Limb (tissue), 2 donors: Measurements from ENCODE around the gene ITGB4.
"Not testable (repeated sequence)": the region's sequence is repeated elsewhere in the genome, so short reads cannot be mapped to it uniquely, and the experiment has no call there.

Experiments
- DNase-seq, 2 donors: peaks; one replicate each; pipeline ENCODE4 v3.0.0-alpha.2; 2016; ENCODE audit errors: extremely low spot score in 2 of 2

The ITGB4 gene

GRCh38 chr17:75752802-75753513 lies 31.7 kb downstream of the ITGB4 start:
- no peak for DNase-seq

DNA sequence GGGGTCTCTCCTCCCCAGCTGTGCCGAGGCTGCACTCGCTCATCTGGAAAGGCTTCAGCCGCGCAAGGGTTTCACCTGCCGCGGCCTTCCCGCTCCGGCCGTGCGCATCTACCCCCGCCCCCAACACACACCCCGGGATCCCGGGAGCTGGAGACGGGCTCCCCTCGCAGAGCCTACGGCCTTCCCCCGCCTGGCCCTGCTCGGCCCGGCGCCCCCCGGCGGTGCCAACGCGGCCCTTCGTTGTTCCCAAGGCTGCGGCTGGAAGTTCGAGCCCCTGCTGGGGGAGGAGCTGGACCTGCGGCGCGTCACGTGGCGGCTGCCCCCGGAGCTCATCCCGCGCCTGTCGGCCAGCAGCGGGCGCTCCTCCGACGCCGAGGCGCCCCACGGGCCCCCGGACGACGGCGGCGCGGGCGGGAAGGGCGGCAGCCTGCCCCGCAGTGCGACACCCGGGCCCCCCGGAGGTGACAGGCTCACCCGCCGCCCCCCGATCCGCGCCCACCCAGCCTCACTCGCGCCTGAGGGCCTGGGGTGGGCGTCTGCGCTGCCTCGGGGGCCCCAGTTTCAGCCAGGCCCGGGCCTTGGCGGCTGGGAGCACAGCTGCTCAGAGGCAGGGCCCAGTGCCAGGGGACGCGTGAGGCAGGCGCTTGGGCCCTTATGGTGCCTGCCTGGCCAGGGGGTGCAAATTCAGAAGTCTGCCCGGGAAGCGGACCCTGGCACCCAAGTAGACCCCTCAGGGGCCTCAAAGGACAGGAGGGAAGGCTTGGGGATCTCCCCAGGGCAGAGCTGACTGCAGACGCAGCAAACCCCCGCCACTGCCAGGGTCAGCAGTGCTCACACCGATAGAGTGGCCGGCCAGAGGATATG lies 32.5 kb downstream of the ITGB4 start:
- peak; percentile 79 to 83 for DNase-seq

GRCh38 chr17:75754378-75755204 lies 33.3 kb downstream of the ITGB4 start:
- DNase-seq = no peak

- DNase-seq = peak in 1 of 2 donors; percentile 52
Observed at GRCh38 chr17:75755205-75755901, 34.1 kb downstream of the ITGB4 start.

DNA sequence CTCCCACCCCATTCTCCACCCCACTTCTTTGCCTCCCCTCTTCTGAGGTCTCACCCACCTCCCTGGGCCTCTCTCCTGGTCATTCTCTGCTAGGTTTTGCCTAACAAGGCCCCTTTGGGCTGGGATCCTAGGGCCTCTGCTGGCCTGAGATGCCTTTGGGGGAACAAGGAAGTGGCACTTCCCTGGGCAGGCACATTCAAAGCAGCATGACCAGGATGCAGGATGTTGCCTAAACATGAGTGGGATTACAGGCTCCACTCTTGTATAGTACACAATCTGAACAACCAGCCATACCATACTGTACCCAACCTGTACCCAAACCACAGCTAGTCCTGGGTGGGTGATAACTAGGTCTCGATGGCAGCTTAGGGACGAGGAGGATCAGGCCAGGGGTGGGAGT lies 34.7 kb downstream of the ITGB4 start:
- DNase-seq = no peak

GRCh38 chr17:75756451-75757085 lies 35.3 kb downstream of the ITGB4 start:
- no peak for DNase-seq

- DNase-seq = no peak
Observed at GRCh38 chr17:75757086-75757681, 35.9 kb downstream of the ITGB4 start.

- DNase-seq = no peak
Observed at GRCh38 chr17:75758131-75758905, 37.1 kb downstream of the ITGB4 start.

GRCh38 chr17:75759457-75759856 lies 38.2 kb downstream of the ITGB4 start:
- no peak for DNase-seq

- DNase-seq = not testable (repeated sequence)
Observed at GRCh38 chr17:75759978-75760640, 38.9 kb downstream of the ITGB4 start.

DNA sequence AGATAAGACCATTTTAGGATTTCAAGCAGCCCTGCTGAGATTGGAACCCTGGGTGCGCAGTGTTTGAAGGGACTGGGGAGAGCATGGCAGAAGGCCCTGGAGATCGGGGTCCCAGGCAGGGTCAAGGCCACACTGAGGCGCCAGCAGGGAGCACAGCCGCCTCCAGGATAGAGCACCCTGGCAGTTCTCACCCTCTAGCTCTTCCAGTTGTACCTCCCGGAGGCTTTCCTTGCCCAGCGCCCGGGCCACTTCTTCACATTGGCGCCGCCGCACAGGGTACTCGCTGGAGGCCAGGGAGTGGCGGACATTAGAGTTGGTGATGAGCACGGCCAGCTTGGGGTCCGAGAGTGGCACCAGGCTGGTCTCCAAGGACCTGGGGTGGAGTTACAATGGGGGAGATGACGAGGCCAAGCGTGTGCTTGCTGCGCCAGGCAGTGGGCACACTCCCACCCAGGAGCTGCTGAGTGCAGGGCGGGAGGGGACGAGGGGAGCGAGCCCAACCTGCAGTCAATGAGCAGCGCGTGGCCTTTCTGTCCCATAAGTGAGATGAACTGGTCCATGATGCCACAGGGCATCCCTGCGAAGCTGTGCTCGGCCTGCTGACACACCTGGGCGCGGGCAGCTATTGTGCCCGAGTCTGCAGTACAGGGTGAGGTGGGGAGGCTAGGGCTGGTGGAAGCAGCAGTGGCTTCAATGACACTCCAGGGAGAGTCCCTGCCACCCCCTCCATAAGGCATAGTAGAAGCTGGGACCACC lies 41.4 kb downstream of the ITGB4 start:
- no peak for DNase-seq

GRCh38 chr17:75763269-75763607 lies 42.0 kb downstream of the ITGB4 start:
- no peak for DNase-seq

DNA sequence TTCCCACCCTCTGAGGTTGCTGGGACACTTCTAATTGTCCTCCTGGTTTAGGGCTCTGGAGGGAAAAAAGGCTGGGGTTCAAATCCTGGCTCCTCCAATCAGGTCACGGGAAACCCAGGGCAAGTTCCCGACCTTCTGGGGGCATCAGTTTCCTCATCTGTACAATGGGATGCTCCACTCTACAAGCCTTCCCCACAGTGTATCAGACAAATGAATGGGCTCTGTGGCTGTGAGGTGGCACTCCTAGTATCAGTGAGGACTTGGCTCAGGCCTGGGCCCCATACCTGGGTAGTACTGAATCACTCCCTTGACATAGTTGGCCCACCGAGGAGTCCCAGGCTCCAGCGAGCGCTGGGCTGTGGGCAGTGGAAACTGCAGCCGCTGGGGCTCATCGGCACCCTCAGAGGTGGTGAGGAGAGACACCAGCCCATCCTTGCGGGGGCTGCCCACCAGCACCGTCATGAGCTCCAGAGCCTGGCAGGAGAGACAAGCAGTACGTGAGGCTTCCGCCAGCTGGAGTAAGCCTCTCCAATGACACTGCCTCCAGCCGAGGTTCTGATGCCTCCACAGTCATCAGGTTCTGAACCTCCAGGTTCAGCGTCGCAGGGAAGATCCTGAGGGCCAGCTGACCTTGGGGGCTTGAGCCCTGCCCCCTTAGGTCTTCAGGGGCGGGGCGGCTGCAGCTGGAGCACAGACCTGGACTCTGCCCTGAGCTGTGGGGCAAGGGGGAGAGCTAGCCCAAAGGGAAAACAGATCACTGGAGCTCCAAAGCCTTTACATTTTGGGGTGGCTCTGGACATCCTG lies 42.6 kb downstream of the ITGB4 start:
- no peak for DNase-seq

DNA sequence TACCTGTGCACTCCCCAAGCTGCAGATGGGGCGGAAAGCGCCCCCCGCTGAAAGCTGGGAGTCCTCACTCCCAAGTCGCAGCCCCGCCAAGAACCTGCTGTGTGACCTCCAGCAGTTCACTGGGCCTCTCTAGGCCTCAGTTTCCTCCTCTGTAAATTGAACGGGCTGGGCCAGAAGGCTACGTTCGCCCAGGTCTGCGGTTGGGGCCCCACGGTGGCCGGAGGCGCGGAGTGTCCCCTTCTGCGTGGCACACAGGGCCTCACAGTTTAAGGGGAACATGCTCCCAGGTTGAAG lies 43.1 kb downstream of the ITGB4 start:
- no peak for DNase-seq

DNA sequence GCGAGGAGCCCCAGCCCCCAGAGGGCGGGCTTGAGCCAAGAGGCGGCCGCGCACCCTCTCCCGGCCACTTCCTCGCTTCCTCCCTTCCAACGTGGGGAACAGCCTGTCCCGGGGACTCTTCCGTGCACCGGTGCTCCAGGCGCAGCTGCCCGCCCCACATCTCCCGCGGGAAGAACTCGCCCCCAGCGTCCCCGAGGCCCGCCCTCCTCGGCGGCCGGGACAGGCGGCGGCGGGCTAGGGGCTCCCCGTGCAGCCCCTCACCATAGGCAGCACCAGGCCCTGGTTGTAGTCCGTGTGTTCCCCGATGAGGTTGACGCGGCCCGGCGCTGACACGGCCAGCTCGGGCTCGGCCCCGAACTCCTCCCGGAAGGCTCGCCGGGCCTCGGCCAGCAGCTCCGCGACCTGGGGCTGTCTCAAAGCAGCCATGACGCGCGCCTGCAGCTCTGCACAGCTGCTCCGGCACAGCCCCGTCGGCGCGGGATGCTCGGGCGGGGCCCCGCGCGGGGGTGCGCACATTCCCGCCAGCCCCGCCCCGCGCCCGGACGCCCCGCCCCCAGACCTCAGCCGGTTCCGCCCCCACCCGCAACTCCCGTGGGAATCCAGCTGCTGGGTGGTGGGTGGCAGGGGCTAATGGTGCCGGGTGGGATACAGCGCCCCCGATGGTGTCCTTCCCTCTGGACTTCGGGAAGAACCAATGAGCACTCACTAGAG lies 43.6 kb downstream of the ITGB4 start, which contains the start of gene GALK1:
TSS of gene GALK1 (minus strand) at position 482 of the 711 bp plus-strand sequence. CDS start at position 426, 56 bp downstream.
- DNase-seq = peak; percentile 75 to 88

GRCh38 chr17:75765981-75766380 lies 44.7 kb downstream of the ITGB4 start:
- DNase-seq = no peak

- no peak for DNase-seq
Observed at GRCh38 chr17:75767881-75768280, 46.6 kb downstream of the ITGB4 start.
